Gastrocnemius medialis (tissue), 4 donors: ENCODE measurements around the gene EIF2S1.

Experiments
- CTCF ChIP-seq, 5 experiments: fragments of 450-650 bp in 3 of 5; fragments of 200-600 bp in 2 of 5; sonication (generic) in 2 of 5; IDR thresholded peaks in 4 of 5; conservative IDR thresholded peaks in 1 of 5; 1 replicate in 4 of 5; 2 replicates in 1 of 5; pipeline ENCODE4 v1.5.1; 2016 to 2019; ENCODE audit warnings: antibody characterized with exemption in 5 of 5, mild to moderate bottlenecking in 3 of 5, moderate library complexity in 3 of 5
- POLR2A ChIP-seq, 2 donors: fragments of 450-650 bp; IDR thresholded peaks; one replicate each; pipeline ENCODE4 v1.6.1; 2017; ENCODE audit warnings: antibody characterized with exemption in 2 of 2, mild to moderate bottlenecking in 2 of 2, moderate library complexity in 2 of 2

- no peak for TF ChIP-seq CTCF (IDR thresholded peaks at IDR 0.05 in 4 of 5, conservative IDR thresholded peaks at IDR 0.05 in 1 of 5)
- no peak for TF ChIP-seq POLR2A (IDR thresholded peaks at IDR 0.05)
These were observed 35.7 kb downstream of the EIF2S1 start for GRCh38 chr14:67395876-67396189.
